ENCODE data around the gene NTMT1.

The NTMT1 gene

GRCh38 chr9:129644365-129644764, 18.4 kb downstream of the NTMT1 start:
- Histone ChIP-seq H3K4me1 (ENCODE audit: insufficient read depth, poor library complexity, severe bottlenecking) (peaks cover 7% of the 10 kb centered on the region), H3K27me3 (ENCODE audit: insufficient read depth, poor library complexity, severe bottlenecking) (no peaks in the 10 kb centered on the region), H3K36me3 (ENCODE audit: low read depth) (peaks cover 7% of the 10 kb centered on the region), H3K9me3 (ENCODE audit: severe bottlenecking) (no peaks in the 10 kb centered on the region), H3K4me3 (ENCODE audit: severe bottlenecking) (no peak overlapping the region), H3K27ac (ENCODE audit: poor library complexity, severe bottlenecking) (no peak overlapping the region)
- no peak for TF ChIP-seq CTCF (IDR thresholded peaks at IDR 0.05; ENCODE audit: poor library complexity, severe bottlenecking)
- DNase-seq (ENCODE audit: low spot score) (no peak), ATAC-seq (ENCODE audit: low read depth) (no peak)

GRCh38 chr9:129644902-129645301, 18.9 kb downstream of the NTMT1 start:
- no peak overlapping the region for H3K4me3 ChIP-seq (ENCODE audit: severe bottlenecking)
- ATAC-seq (ENCODE audit: low read depth) (no peak), DNase-seq (ENCODE audit: low spot score) (no peak)
- H3K4me1 ChIP-seq (ENCODE audit: insufficient read depth, poor library complexity, severe bottlenecking): peaks cover 7% of the 10 kb centered on the region
- H3K36me3 ChIP-seq (ENCODE audit: low read depth): peaks cover 1% of the 10 kb centered on the region
- H3K9me3 ChIP-seq (ENCODE audit: severe bottlenecking): no peaks in the 10 kb centered on the region
- no peaks in the 10 kb centered on the region for H3K27me3 ChIP-seq (ENCODE audit: insufficient read depth, poor library complexity, severe bottlenecking)
- H3K27ac ChIP-seq (ENCODE audit: poor library complexity, severe bottlenecking): no peak overlapping the region
- no peak for TF ChIP-seq CTCF (IDR thresholded peaks at IDR 0.05; ENCODE audit: poor library complexity, severe bottlenecking)

GRCh38 chr9:129646252-129646651, 20.3 kb downstream of the NTMT1 start:
- no peaks in the 10 kb centered on the region for H3K4me1 ChIP-seq (ENCODE audit: insufficient read depth, poor library complexity, severe bottlenecking)
- H3K9me3 ChIP-seq (ENCODE audit: severe bottlenecking): no peaks in the 10 kb centered on the region
- DNase-seq (ENCODE audit: low spot score): no peak
- no peak overlapping the region for H3K4me3 ChIP-seq (ENCODE audit: severe bottlenecking)
- H3K27ac ChIP-seq (ENCODE audit: poor library complexity, severe bottlenecking): no peak overlapping the region
- ATAC-seq (ENCODE audit: low read depth): no peak
- H3K36me3 ChIP-seq (ENCODE audit: low read depth): no peaks in the 10 kb centered on the region
- TF ChIP-seq CTCF (IDR thresholded peaks at IDR 0.05; ENCODE audit: poor library complexity, severe bottlenecking): no peak
- H3K27me3 ChIP-seq (ENCODE audit: insufficient read depth, poor library complexity, severe bottlenecking): no peaks in the 10 kb centered on the region

- H3K27ac ChIP-seq (ENCODE audit: poor library complexity, severe bottlenecking): no peak overlapping the region
- H3K9me3 ChIP-seq (ENCODE audit: severe bottlenecking): no peaks in the 10 kb centered on the region
- H3K4me3 ChIP-seq (ENCODE audit: severe bottlenecking): no peak overlapping the region
- no peak for ATAC-seq (ENCODE audit: low read depth)
- no peaks in the 10 kb centered on the region for H3K36me3 ChIP-seq (ENCODE audit: low read depth)
- H3K4me1 ChIP-seq (ENCODE audit: insufficient read depth, poor library complexity, severe bottlenecking): no peaks in the 10 kb centered on the region
- no peak for TF ChIP-seq CTCF (IDR thresholded peaks at IDR 0.05; ENCODE audit: poor library complexity, severe bottlenecking)
- no peak for DNase-seq (ENCODE audit: low spot score)
- no peaks in the 10 kb centered on the region for H3K27me3 ChIP-seq (ENCODE audit: insufficient read depth, poor library complexity, severe bottlenecking)
These were observed 20.7 kb downstream of the NTMT1 start for GRCh38 chr9:129646654-129647053.

- DNase-seq (ENCODE audit: low spot score) (no peak), ATAC-seq (ENCODE audit: low read depth) (no peak)
- no peak for TF ChIP-seq CTCF (IDR thresholded peaks at IDR 0.05; ENCODE audit: poor library complexity, severe bottlenecking)
- H3K9me3 ChIP-seq (ENCODE audit: severe bottlenecking): no peaks in the 10 kb centered on the region
- H3K27me3 ChIP-seq (ENCODE audit: insufficient read depth, poor library complexity, severe bottlenecking): no peaks in the 10 kb centered on the region
- H3K4me1 ChIP-seq (ENCODE audit: insufficient read depth, poor library complexity, severe bottlenecking): no peaks in the 10 kb centered on the region
- H3K4me3 ChIP-seq (ENCODE audit: severe bottlenecking): no peak overlapping the region
- H3K36me3 ChIP-seq (ENCODE audit: low read depth): no peaks in the 10 kb centered on the region
- H3K27ac ChIP-seq (ENCODE audit: poor library complexity, severe bottlenecking): no peak overlapping the region
These were observed 21.7 kb downstream of the NTMT1 start for GRCh38 chr9:129647635-129648034.

Measured in RWPE2 (cell line).